ENCODE measurements around the gene SLC25A48. TPM values are rescaled to one million over a fixed set of nuclear protein-coding genes. Genes with fewer than 3 reads are reported as not detected.

The SLC25A48 gene
- total and polyA plus RNA-seq, 7 donors = 1.6 to 7.2 (median 1.9) TPM; not detected in 4

GRCh38 chr5:135825373-135826220, 8.9 kb upstream of the SLC25A48 start:
- no peaks in the 10 kb centered on the region for H3K27me3 ChIP-seq
- peak; percentile 49 for DNase-seq
- H3K9me3 ChIP-seq = no peaks in the 10 kb centered on the region
- H3K4me1 ChIP-seq = peaks cover 0 to 6% (median 5%) of the 10 kb centered on the region in 4 donors
- H3K36me3 ChIP-seq = no peaks in the 10 kb centered on the region
- no peak overlapping the region for H3K4me3 ChIP-seq
- no peak overlapping the region for H3K27ac ChIP-seq
- intact Hi-C loops (cut with DNase I) = no loop called here
- 82 to 89% methylated on average over 12 of the region's 12 CpGs for WGBS, 2 donors
- no peak for TF ChIP-seq EP300 (IDR thresholded peaks at IDR 0.05)
- no peak for TF ChIP-seq CTCF (IDR thresholded peaks at IDR 0.05)
- no peak for TF ChIP-seq POLR2AphosphoS5 (IDR thresholded peaks at IDR 0.05)
- TF ChIP-seq POLR2A (IDR thresholded peaks at IDR 0.05) = no peak

GRCh38 chr5:135826221-135826525, 8.3 kb upstream of the SLC25A48 start:
- Histone ChIP-seq H3K27me3 (peaks cover 0 to 3% (median 0%) of the 10 kb centered on the region in 3 donors), H3K36me3 (no peaks in the 10 kb centered on the region), H3K4me1 (peaks cover 0 to 6% (median 5%) of the 10 kb centered on the region in 4 donors), H3K27ac (no peak overlapping the region), H3K9me3 (no peaks in the 10 kb centered on the region), H3K4me3 (no peak overlapping the region)
- TF ChIP-seq POLR2A (IDR thresholded peaks at IDR 0.05) (no peak), CTCF (IDR thresholded peaks at IDR 0.05) (no peak), POLR2AphosphoS5 (IDR thresholded peaks at IDR 0.05) (no peak), EP300 (IDR thresholded peaks at IDR 0.05) (no peak)
- no peak for DNase-seq
- 89 to 93% methylated on average over 3 of the region's 3 CpGs for WGBS, 2 donors
- intact Hi-C loops (cut with DNase I) = no loop called here

- no peak overlapping the region for H3K27ac ChIP-seq
- peak; percentile 21 for DNase-seq
- no peak overlapping the region for H3K4me3 ChIP-seq
- peaks cover 0 to 6% (median 5%) of the 10 kb centered on the region in 4 donors for H3K4me1 ChIP-seq
- 55 to 79% methylated on average over 8 of the region's 8 CpGs for WGBS, 2 donors
- H3K36me3 ChIP-seq = no peaks in the 10 kb centered on the region
- TF ChIP-seq POLR2AphosphoS5 (IDR thresholded peaks at IDR 0.05) (no peak), EP300 (IDR thresholded peaks at IDR 0.05) (no peak), CTCF (IDR thresholded peaks at IDR 0.05) (no peak), POLR2A (IDR thresholded peaks at IDR 0.05) (no peak)
- peaks cover 0 to 11% (median 0%) of the 10 kb centered on the region in 3 donors for H3K27me3 ChIP-seq
- intact Hi-C loops (cut with DNase I) = no loop called here
- H3K9me3 ChIP-seq = no peaks in the 10 kb centered on the region
Measured at GRCh38 chr5:135826994-135827671, 7.3 kb upstream of the SLC25A48 start.

GRCh38 chr5:135827965-135828781, 6.3 kb upstream of the SLC25A48 start:
- H3K27ac ChIP-seq = no peak overlapping the region
- peaks cover 0 to 6% (median 5%) of the 10 kb centered on the region in 4 donors for H3K4me1 ChIP-seq
- DNase-seq = peak; percentile 40
- H3K4me3 ChIP-seq = no peak overlapping the region
- H3K27me3 ChIP-seq = peaks cover 0 to 21% (median 0%) of the 10 kb centered on the region in 3 donors
- H3K36me3 ChIP-seq = no peaks in the 10 kb centered on the region
- 77 to 85% methylated on average over 10 of the region's 10 CpGs for WGBS, 2 donors
- H3K9me3 ChIP-seq = no peaks in the 10 kb centered on the region
- intact Hi-C loops (cut with DNase I) = no loop called here
- TF ChIP-seq POLR2A (IDR thresholded peaks at IDR 0.05) = no peak

- Histone ChIP-seq H3K4me1 (peaks cover 0 to 6% (median 5%) of the 10 kb centered on the region in 4 donors), H3K27ac (no peak overlapping the region), H3K36me3 (no peaks in the 10 kb centered on the region), H3K4me3 (no peak overlapping the region), H3K27me3 (peaks cover 0 to 27% (median under 1%) of the 10 kb centered on the region in 3 donors), H3K9me3 (no peaks in the 10 kb centered on the region)
- 87 to 94% methylated on average over 2 of the region's 2 CpGs for WGBS, 2 donors
- TF ChIP-seq POLR2AphosphoS5 (IDR thresholded peaks at IDR 0.05) (no peak), CTCF (IDR thresholded peaks at IDR 0.05) (no peak), POLR2A (IDR thresholded peaks at IDR 0.05) (no peak), EP300 (IDR thresholded peaks at IDR 0.05) (no peak)
- no peak for DNase-seq
- intact Hi-C loops (cut with DNase I) = no loop called here
Measured at GRCh38 chr5:135828782-135829127, 5.7 kb upstream of the SLC25A48 start.
